HG02981 (cell line): ENCODE measurements around the gene ASB2.

ENCODE experiments used
- ATAC-seq: cut with Tn5 transposase; IDR thresholded peaks from one replicate; pipeline ENCODE4 v1.9.1; 2021; ENCODE audit warnings: mild to moderate bottlenecking, moderate library complexity; ENCODE audit not compliant: unreplicated experiment

The ASB2 gene

GRCh38 chr14:93976477-93977057 is at the start of gene ASB2:
Gene ASB2 (minus strand): TSS chr14:93976570. CDS start chr14:93964539, 12,031 bp downstream.
- peak; percentile 11 for ATAC-seq

- ATAC-seq: no peak
Observed at GRCh38 chr14:94025720-94026119, 49.4 kb upstream of the ASB2 start.

GRCh38 chr14:94024549-94024948 is 48.2 kb upstream of the ASB2 start:
- ATAC-seq: no peak

- ATAC-seq: no peak
Observed at GRCh38 chr14:94022532-94023411, 46.4 kb upstream of the ASB2 start.

- ATAC-seq: no peak
Observed at GRCh38 chr14:94021416-94022157, 45.2 kb upstream of the ASB2 start.

GRCh38 chr14:94021001-94021400 is 44.6 kb upstream of the ASB2 start:
- ATAC-seq: no peak

GRCh38 chr14:94020267-94020666 is 43.9 kb upstream of the ASB2 start:
- no peak for ATAC-seq

- ATAC-seq: no peak
Observed at GRCh38 chr14:94019329-94019728, 43.0 kb upstream of the ASB2 start.

- no peak for ATAC-seq
Observed at GRCh38 chr14:94018308-94018707, 41.9 kb upstream of the ASB2 start.

GRCh38 chr14:94016446-94016976 is 40.1 kb upstream of the ASB2 start:
- ATAC-seq: no peak

- no peak for ATAC-seq
Observed at GRCh38 chr14:94015223-94015622, 38.9 kb upstream of the ASB2 start.

- no peak for ATAC-seq
Observed at GRCh38 chr14:94014382-94014781, 38.0 kb upstream of the ASB2 start.

- ATAC-seq: no peak
Observed at GRCh38 chr14:94011795-94012194, 35.4 kb upstream of the ASB2 start.

GRCh38 chr14:94010625-94011024 is 34.3 kb upstream of the ASB2 start:
- no peak for ATAC-seq

- peak; percentile 61 for ATAC-seq
Observed at GRCh38 chr14:94009767-94010166, 33.4 kb upstream of the ASB2 start.

- ATAC-seq: no peak
Observed at GRCh38 chr14:94008234-94008633, 31.9 kb upstream of the ASB2 start.

GRCh38 chr14:94005324-94006073 is 29.1 kb upstream of the ASB2 start:
- ATAC-seq: no peak

- no peak for ATAC-seq
Observed at GRCh38 chr14:94004015-94004414, 27.6 kb upstream of the ASB2 start.

- no peak for ATAC-seq
Observed at GRCh38 chr14:94003397-94003796, 27.0 kb upstream of the ASB2 start.

GRCh38 chr14:94001501-94002396 is 25.4 kb upstream of the ASB2 start:
- ATAC-seq: peak; percentile 61
